ENCODE data around the gene PCYT2. TPM values are rescaled to one million over a fixed set of nuclear protein-coding genes. Genes with fewer than 3 reads are reported as not detected.

Gene PCYT2
- total RNA-seq, 1 experiment from 2014 or later, result 51.5 TPM

GRCh38 chr17:81863123-81863675, 48.0 kb downstream of the PCYT2 start:
- no TSS peak for BruUV-seq (replicated peaks)
- no peak for TF ChIP-seq SP1 (IDR thresholded peaks at IDR 0.05; ENCODE audit: low read depth)
- TF ChIP-seq SRF (IDR thresholded peaks at IDR 0.05; ENCODE audit: low read depth), result no peak
- no peak for TF ChIP-seq ELF1 (IDR thresholded peaks at IDR 0.05; ENCODE audit: borderline replicate concordance, low read depth)
- no peak for TF ChIP-seq ZNF274 (IDR thresholded peaks at IDR 0.05; ENCODE audit: low read depth, low read length)
- TF ChIP-seq JUND (IDR thresholded peaks at IDR 0.05), result no peak
- no peak for TF ChIP-seq YY1 (IDR thresholded peaks at IDR 0.05; ENCODE audit: extremely low read depth, insufficient replicate concordance, low read depth, low read length)
- no peak for TF ChIP-seq SIN3A (IDR thresholded peaks at IDR 0.05; ENCODE audit: low read depth)
- H4K20me1 ChIP-seq (ENCODE audit: insufficient read depth), result peaks cover 7% of the 10 kb centered on the region; the same call in 1 of the 2 replicates
- peaks cover 17 to 37% of the 10 kb centered on the region in 2 experiments; a peak in 3 of 4 replicates for H3K36me3 ChIP-seq (ENCODE audit: control insufficient read depth in 1 of 2, insufficient read depth in 2 of 2, low read length in 2 of 2)
- peaks cover 71% of the 10 kb centered on the region for H3K79me2 ChIP-seq (ENCODE audit: insufficient read depth, low read length)
- peak overlapping the region; percentile 92; the same call in 1 of the 2 replicates for H3K4me2 ChIP-seq (ENCODE audit: low read length)
- peak overlapping the region; percentile 99; the same call in 1 of the 2 replicates for H3K9ac ChIP-seq (ENCODE audit: low read length)
- H3K9me3 ChIP-seq (ENCODE audit: control insufficient read depth in 1 of 2, insufficient read depth in 1 of 2, low read depth in 1 of 2, low read length in 2 of 2), result no peaks in the 10 kb centered on the region
- peak overlapping the region; percentile 42 for H3K27ac ChIP-seq (ENCODE audit: low read depth, low read length)
- ATAC-seq, result no peak
- POLR2A ChIA-PET, result interaction anchor here (1.0 kb wide), 1 partner anchor 8 kb away, joined by 3 read pairs; no protein-coding TSS in a partner anchor
- intact Hi-C loops (cut with micrococcal nuclease), result no loop called here
- peaks cover 39 to 75% of the 10 kb centered on the region in 2 experiments for H3K4me1 ChIP-seq (ENCODE audit: control insufficient read depth in 1 of 2, insufficient read depth in 2 of 2, low read length in 2 of 2)
- CTCF ChIA-PET, result no interaction called here
- no peaks in the 10 kb centered on the region for H3K9me2 ChIP-seq (ENCODE audit: insufficient read depth)
- RAD21 ChIA-PET (ENCODE audit: low non-redundant PET in 1 of 2, low total read pairs in 2 of 2, uncharacterized antibody in 2 of 2, unreplicated experiment in 2 of 2), result no interaction called here
- no peak overlapping the region for H2AFZ ChIP-seq (ENCODE audit: low read depth, low read length, poor library complexity, severe bottlenecking)
- no peak overlapping the region for H3K4me3 ChIP-seq (replicated peaks in 1 of 2; ENCODE audit: low read depth in 1 of 2, low read length in 2 of 2)
- DNase-seq (ENCODE audit: low read depth, low spot score), result no peak
- H3K27me3 ChIP-seq (ENCODE audit: insufficient read depth, low read length), result no peaks in the 10 kb centered on the region

- BruUV-seq (replicated peaks), result TSS peak; percentile 70
- ChIA-PET POLR2A (interaction anchor here (0.6 to 1.2 kb wide), 8 partner anchors 8 to 130 kb away, joined by 3 to 6 read pairs (median 4); partner anchors contain the start of gene MCRIP1), CTCF (interaction anchor here (0.8 to 1.0 kb wide), 2 partner anchors 8 to 39 kb away, joined by 6 to 7 read pairs; no protein-coding TSS in a partner anchor), RAD21 (ENCODE audit: low non-redundant PET in 1 of 2, low total read pairs in 2 of 2, uncharacterized antibody in 2 of 2, unreplicated experiment in 2 of 2) (interaction anchor here in 1 of 2 experiments (0.7 kb wide), 1 partner anchor 855 kb away, joined by 4 read pairs; no protein-coding TSS in a partner anchor)
- Histone ChIP-seq H4K20me1 (ENCODE audit: insufficient read depth) (peaks cover 13% of the 10 kb centered on the region; the same call in 1 of the 2 replicates), H3K9me2 (ENCODE audit: insufficient read depth) (no peaks in the 10 kb centered on the region), H3K27me3 (ENCODE audit: insufficient read depth, low read length) (no peaks in the 10 kb centered on the region), H3K9me3 (ENCODE audit: control insufficient read depth in 1 of 2, insufficient read depth in 1 of 2, low read depth in 1 of 2, low read length in 2 of 2) (no peaks in the 10 kb centered on the region), H3K27ac (ENCODE audit: low read depth, low read length) (peak overlapping the region; percentile 94), H3K79me2 (ENCODE audit: insufficient read depth, low read length) (peaks cover 93% of the 10 kb centered on the region), H2AFZ (ENCODE audit: low read depth, low read length, poor library complexity, severe bottlenecking) (no peak overlapping the region), H3K4me3 (replicated peaks in 1 of 2; ENCODE audit: low read depth in 1 of 2, low read length in 2 of 2) (peak overlapping the region; percentile 95 to 97), H3K4me2 (ENCODE audit: low read length) (peak overlapping the region; percentile 92), H3K4me1 (ENCODE audit: control insufficient read depth in 1 of 2, insufficient read depth in 2 of 2, low read length in 2 of 2) (peaks cover 20 to 59% of the 10 kb centered on the region in 2 experiments), H3K36me3 (ENCODE audit: control insufficient read depth in 1 of 2, insufficient read depth in 2 of 2, low read length in 2 of 2) (peaks cover 28 to 52% of the 10 kb centered on the region in 2 experiments), H3K9ac (ENCODE audit: low read length) (peak overlapping the region; percentile 99)
- TF ChIP-seq POLR2A (IDR thresholded peaks at IDR 0.05; ENCODE audit: borderline replicate concordance, extremely low read depth, insufficient read depth, insufficient read length) (peak; percentile 87), YY1 (IDR thresholded peaks at IDR 0.05; ENCODE audit: extremely low read depth, insufficient replicate concordance, low read depth, low read length) (peak; percentile 89), EZH2 (IDR thresholded peaks at IDR 0.05) (no peak), ZFX (IDR thresholded peaks at IDR 0.05) (peak; percentile 58; the same call in 1 of the 2 replicates), CBX3 (IDR thresholded peaks at IDR 0.05; ENCODE audit: low read depth) (no peak), POLR2AphosphoS5 (IDR thresholded peaks at IDR 0.05; ENCODE audit: low read depth, low read length) (peak; percentile 90)
- DNase-seq (ENCODE audit: low read depth, low spot score), result peak; percentile 100
- intact Hi-C loops (cut with micrococcal nuclease), result loop anchor here (2.0 kb wide), 1 partner anchor 28 kb away; the partner anchor contains the start of gene MCRIP1
- ATAC-seq, result peak; percentile 89
Measured at GRCh38 chr17:81860756-81861568, 50.2 kb downstream of the PCYT2 start.
